Astrocyte (in vitro differentiated cells and primary cell): ENCODE data around the gene ITPRIPL2. TPM values are rescaled to one million over a fixed set of nuclear protein-coding genes. Genes with fewer than 3 reads are reported as not detected.

Experiments
- DNase-seq: peaks from one replicate; pipeline ENCODE4 v3.0.0-alpha.2; 2010; ENCODE audit warnings: low read depth
- FAIRE-seq: peaks from 2 replicates; lab custom pipeline; 2011; peaks lifted over from hg19 to GRCh38; lab: Jason Lieb, UNC
- H2AFZ ChIP-seq: 2 replicates; pipeline ENCODE4 v1.6.0; 2012; ENCODE audit warnings: low read depth, low read length, inconsistent platforms
- H3K27ac ChIP-seq: 2 replicates; pipeline ENCODE4 v1.5.1; 2011; ENCODE audit warnings: low read depth, low read length, inconsistent platforms
- H3K27me3 ChIP-seq: 2 replicates; pipeline ENCODE4 v1.6.0; 2011; ENCODE audit warnings: low read length, inconsistent platforms; ENCODE audit not compliant: insufficient read depth
- H3K36me3 ChIP-seq: 2 replicates; pipeline ENCODE4 v1.5.1; 2011; ENCODE audit warnings: low read length, inconsistent platforms; ENCODE audit not compliant: insufficient read depth
- H3K4me1 ChIP-seq: 2 replicates; pipeline ENCODE4 v1.5.1; 2011; ENCODE audit warnings: low read length, inconsistent platforms; ENCODE audit not compliant: insufficient read depth
- H3K4me2 ChIP-seq: 2 replicates; pipeline ENCODE4 v1.6.0; 2012; ENCODE audit warnings: low read length, inconsistent platforms
- H3K4me3 ChIP-seq: 2 replicates; pipeline ENCODE4 v1.5.1; 2011; ENCODE audit warnings: low read depth, mild to moderate bottlenecking, low read length, inconsistent platforms; ENCODE audit not compliant: insufficient read depth
- H3K79me2 ChIP-seq: 2 replicates; pipeline ENCODE4 v1.6.0; 2012; ENCODE audit warnings: mild to moderate bottlenecking, low read length, inconsistent platforms; ENCODE audit not compliant: insufficient read depth
- H3K9ac ChIP-seq: 2 replicates; pipeline ENCODE4 v1.6.0; 2012; ENCODE audit warnings: mild to moderate bottlenecking, low read length, inconsistent platforms
- H3K9me3 ChIP-seq: 2 replicates; pipeline ENCODE4 v1.5.1; 2012; ENCODE audit warnings: low read depth, mild to moderate bottlenecking, low read length, inconsistent platforms; ENCODE audit not compliant: insufficient read depth
- H4K20me1 ChIP-seq: 2 replicates; pipeline ENCODE4 v1.6.0; 2012; ENCODE audit warnings: low read length, inconsistent platforms; ENCODE audit not compliant: insufficient read depth
- H3K27ac Mint-ChIP-seq: one replicate; pipeline ENCODE4 v1.8.0; 2021; ENCODE audit warnings: mild to moderate bottlenecking, mixed read lengths; ENCODE audit not compliant: unreplicated experiment
- H3K27me3 Mint-ChIP-seq: one replicate; pipeline ENCODE4 v1.8.0; 2021; ENCODE audit warnings: low read depth, mixed read lengths; ENCODE audit not compliant: unreplicated experiment
- H3K36me3 Mint-ChIP-seq: one replicate; pipeline ENCODE4 v1.8.0; 2021; ENCODE audit warnings: low read depth, mixed read lengths; ENCODE audit not compliant: unreplicated experiment
- H3K4me1 Mint-ChIP-seq: one replicate; pipeline ENCODE4 v1.8.0; 2021; ENCODE audit warnings: low read depth, mixed read lengths; ENCODE audit not compliant: unreplicated experiment
- H3K4me3 Mint-ChIP-seq: one replicate; pipeline ENCODE4 v1.8.0; 2021; ENCODE audit warnings: mild to moderate bottlenecking, moderate library complexity, mixed read lengths; ENCODE audit not compliant: unreplicated experiment
- H3K9me3 Mint-ChIP-seq: one replicate; pipeline ENCODE4 v1.8.0; 2021; ENCODE audit warnings: mild to moderate bottlenecking, mixed read lengths; ENCODE audit not compliant: unreplicated experiment
- CTCF ChIP-seq: IDR thresholded peaks from 2 replicates; pipeline ENCODE4 v1.5.1; 2011; ENCODE audit warnings: low read depth, mild to moderate bottlenecking, inconsistent platforms, low read length, moderate library complexity; ENCODE audit not compliant: insufficient read depth
- EZH2 ChIP-seq: IDR thresholded peaks from 2 replicates; pipeline ENCODE4 v1.6.1; 2012; ENCODE audit warnings: mild to moderate bottlenecking, low read length, inconsistent platforms; ENCODE audit not compliant: insufficient read depth
- total RNA-seq: library from RNA; stranded (reverse); gene quantifications from 2 replicates; pipeline ENCODE4 v1.2.1, GENCODE V29; 2021

The ITPRIPL2 gene
- total RNA-seq, 1 donor from 2014 or later: 47.8 TPM

GRCh38 chr16:19110537-19111360, 3.0 kb upstream of the ITPRIPL2 start:
- H3K27me3 Mint-ChIP-seq: no peaks in the 10 kb centered on the region
- Histone ChIP-seq H3K79me2 (peaks cover 17% of the 10 kb centered on the region), H3K9me3 (no peaks in the 10 kb centered on the region), H3K4me1 (peaks cover 27% of the 10 kb centered on the region), H3K27ac (no peak overlapping the region), H3K36me3 (no peaks in the 10 kb centered on the region), H2AFZ (no peak overlapping the region), H4K20me1 (peaks cover 10% of the 10 kb centered on the region), H3K27me3 (no peaks in the 10 kb centered on the region), H3K4me3 (no peak overlapping the region), H3K4me2 (no peak overlapping the region), H3K9ac (no peak overlapping the region)
- H3K4me3 Mint-ChIP-seq: no peak overlapping the region
- no peak overlapping the region for H3K27ac Mint-ChIP-seq
- no peak for TF ChIP-seq EZH2
- no peak for TF ChIP-seq CTCF
- peaks cover 2% of the 10 kb centered on the region for H3K36me3 Mint-ChIP-seq
- DNase-seq: no peak
- peaks cover 27% of the 10 kb centered on the region for H3K4me1 Mint-ChIP-seq
- H3K9me3 Mint-ChIP-seq: no peaks in the 10 kb centered on the region
- FAIRE-seq: no peak

GRCh38 chr16:19112099-19112407, 1.7 kb upstream of the ITPRIPL2 start:
- H3K27me3 Mint-ChIP-seq: no peaks in the 10 kb centered on the region
- no peaks in the 10 kb centered on the region for H3K36me3 ChIP-seq
- no peak overlapping the region for H3K27ac ChIP-seq
- peaks cover 23% of the 10 kb centered on the region for H4K20me1 ChIP-seq
- no peak overlapping the region for H2AFZ ChIP-seq
- no peak overlapping the region for H3K9ac ChIP-seq
- no peak for TF ChIP-seq CTCF
- no peak for TF ChIP-seq EZH2
- no peak overlapping the region for H3K4me3 ChIP-seq
- peaks cover 35% of the 10 kb centered on the region for H3K4me1 ChIP-seq
- H3K9me3 Mint-ChIP-seq: no peaks in the 10 kb centered on the region
- no peaks in the 10 kb centered on the region for H3K27me3 ChIP-seq
- no peak for DNase-seq
- no peak overlapping the region for H3K4me3 Mint-ChIP-seq
- H3K27ac Mint-ChIP-seq: no peak overlapping the region
- H3K4me2 ChIP-seq: no peak overlapping the region
- peaks cover 28% of the 10 kb centered on the region for H3K4me1 Mint-ChIP-seq
- peaks cover 30% of the 10 kb centered on the region for H3K79me2 ChIP-seq
- no peak for FAIRE-seq
- no peaks in the 10 kb centered on the region for H3K9me3 ChIP-seq
- peaks cover 6% of the 10 kb centered on the region for H3K36me3 Mint-ChIP-seq
